SIG-M5 treated with dmso at 0.1 percent for 504 hours (cell line): ENCODE results near the gene RHOJ.
"Not testable (repeated sequence)": the region's sequence is repeated elsewhere in the genome, so short reads cannot be mapped to it uniquely, and the experiment has no call there.

ENCODE experiments used
- DNase-seq: peaks from one replicate; lab custom pipeline; 2025; ENCODE audit not compliant: unreplicated experiment; lab: John Stamatoyannopoulos, UW

The RHOJ gene

GRCh38 chr14:63204407-63205043, at the start of gene RHOJ:
TSS of gene RHOJ (plus strand) at chr14:63204443. CDS start at chr14:63204870, 427 bp downstream.
- no peak for DNase-seq

GRCh38 chr14:63155511-63156185, 48.6 kb upstream of the RHOJ start:
- DNase-seq = no peak

- DNase-seq = no peak
These were observed 47.0 kb upstream of the RHOJ start for GRCh38 chr14:63157195-63157594.

GRCh38 chr14:63163306-63163705, 40.9 kb upstream of the RHOJ start:
- no peak for DNase-seq

GRCh38 chr14:63164108-63164683, 40.0 kb upstream of the RHOJ start:
- no peak for DNase-seq

GRCh38 chr14:63165267-63165666, 39.0 kb upstream of the RHOJ start:
- not testable (repeated sequence) for DNase-seq

GRCh38 chr14:63167044-63167443, 37.2 kb upstream of the RHOJ start:
- DNase-seq = no peak

- DNase-seq = peak; percentile 15
These were observed 29.5 kb upstream of the RHOJ start for GRCh38 chr14:63174760-63175191.

- no peak for DNase-seq
These were observed 28.7 kb upstream of the RHOJ start for GRCh38 chr14:63175531-63175930.

GRCh38 chr14:63178912-63179311, 25.3 kb upstream of the RHOJ start:
- no peak for DNase-seq

- DNase-seq = no peak
These were observed 24.9 kb upstream of the RHOJ start for GRCh38 chr14:63179383-63179782.

- no peak for DNase-seq
These were observed 24.2 kb upstream of the RHOJ start for GRCh38 chr14:63180011-63180410.

GRCh38 chr14:63182968-63183367, 21.3 kb upstream of the RHOJ start:
- DNase-seq = no peak

GRCh38 chr14:63186453-63186852, 17.8 kb upstream of the RHOJ start:
- no peak for DNase-seq

- no peak for DNase-seq
These were observed 13.0 kb upstream of the RHOJ start for GRCh38 chr14:63191211-63191610.

GRCh38 chr14:63192085-63192484, 12.2 kb upstream of the RHOJ start:
- DNase-seq = no peak

- no peak for DNase-seq
These were observed 11.0 kb upstream of the RHOJ start for GRCh38 chr14:63193236-63193635.

- DNase-seq = no peak
These were observed 4.1 kb upstream of the RHOJ start for GRCh38 chr14:63200035-63200740.

- no peak for DNase-seq
These were observed 3.5 kb upstream of the RHOJ start for GRCh38 chr14:63200767-63201166.

- DNase-seq = no peak
These were observed 1.2 kb upstream of the RHOJ start for GRCh38 chr14:63203015-63203414.

GRCh38 chr14:63203618-63204406, 431 bp upstream of the RHOJ start:
- DNase-seq = peak; percentile 4
